ENCODE measurements around the gene TBL1X. TPM values are rescaled to one million over a fixed set of nuclear protein-coding genes. Genes with fewer than 3 reads are reported as not detected.

TBL1X gene
- total and polyA plus RNA-seq, 10 of the 15 experiments (the other 5 are each of a cell fraction or from before 2014, with no cell fraction given): 4.4 to 26.3 (median 10.6) TPM

GRCh38 chrX:9558615-9559014 is 93.8 kb downstream of the TBL1X start:
- intact Hi-C loops (cut with micrococcal nuclease; ENCODE audit: unreplicated experiment): no loop called here

More at GRCh38 chrX:9558615-9559014, 93.8 kb downstream of the TBL1X start:
- ChIA-PET SMC1A (ENCODE audit: uncharacterized antibody, unreplicated experiment) (interaction anchor here (1.0 kb wide), 2 partner anchors 10 to 63 kb away, joined by 3 read pairs; no protein-coding TSS in a partner anchor), CTCF (interaction anchor here (0.6 kb wide), 1 partner anchor 55 kb away, joined by 3 read pairs; no protein-coding TSS in a partner anchor), RAD21 (ENCODE audit: unreplicated experiment) (no interaction called here), POLR2A (no interaction called here)
- Histone ChIP-seq H3K9me3 (replicated peaks; ENCODE audit: control insufficient read depth, insufficient read depth, low read length) (no peaks in the 10 kb centered on the region), H3K27ac (ENCODE audit: control insufficient read depth, insufficient read depth) (no peak overlapping the region), H3K4me3 (no peak overlapping the region), H3K4me2 (ENCODE audit: control insufficient read depth, insufficient read depth) (no peak overlapping the region), H3K4me1 (ENCODE audit: control insufficient read depth, insufficient read depth, low read length) (no peaks in the 10 kb centered on the region), H3K36me3 (ENCODE audit: control insufficient read depth in 2 of 2, insufficient read depth in 2 of 2, low read length in 1 of 2) (no peaks in the 10 kb centered on the region), H4K20me1 (ENCODE audit: control insufficient read depth, insufficient read depth) (no peaks in the 10 kb centered on the region), H2AFZ (ENCODE audit: control insufficient read depth, low read depth, low read length) (no peak overlapping the region), H3K9ac (ENCODE audit: control insufficient read depth, insufficient read depth, low read length) (no peak overlapping the region), H3K79me2 (ENCODE audit: control insufficient read depth, insufficient read depth, low read length) (no peaks in the 10 kb centered on the region), H3K27me3 (replicated peaks in 1 of 2; ENCODE audit: control insufficient read depth in 2 of 2, insufficient read depth in 2 of 2, low read length in 1 of 2) (no peaks in the 10 kb centered on the region)
- no peak for TF ChIP-seq FOS (IDR thresholded peaks at IDR 0.05; ENCODE audit: borderline replicate concordance, extremely low read depth, insufficient read length)
- TF ChIP-seq YBX1 (IDR thresholded peaks at IDR 0.05): no peak
- TF ChIP-seq IKZF2 (IDR thresholded peaks at IDR 0.05): no peak
- TF ChIP-seq RB1 (IDR thresholded peaks at IDR 0.05; ENCODE audit: borderline replicate concordance): no peak
- no peak for TF ChIP-seq SRF (IDR thresholded peaks at IDR 0.05; ENCODE audit: low read depth in 2 of 2, low read length in 2 of 2)
- no peak for TF ChIP-seq NKRF (conservative IDR thresholded peaks at IDR 0.05)
- TF ChIP-seq CBX3 (IDR thresholded peaks at IDR 0.05; ENCODE audit: borderline replicate concordance, low read depth): no peak
- TF ChIP-seq NR2F1 (conservative IDR thresholded peaks at IDR 0.05): no peak
- no peak for TF ChIP-seq SMAD5 (IDR thresholded peaks at IDR 0.05; ENCODE audit: low read depth)
- TF ChIP-seq CREM (IDR thresholded peaks at IDR 0.05; ENCODE audit: low read depth): no peak
- TF ChIP-seq ETV6 (conservative IDR thresholded peaks at IDR 0.05 in 1 of 2, IDR thresholded peaks at IDR 0.05 in 1 of 2; ENCODE audit: borderline replicate concordance in 1 of 2, low read depth in 1 of 2): no peak
- TF ChIP-seq POLR2AphosphoS5 (IDR thresholded peaks at IDR 0.05; ENCODE audit: low read length): no peak
- TF ChIP-seq MEF2A (IDR thresholded peaks at IDR 0.05; ENCODE audit: insufficient read depth, low read depth, low read length): no peak
- TF ChIP-seq JUND (IDR thresholded peaks at IDR 0.05; ENCODE audit: low read depth, low read length): no peak
- TF ChIP-seq IKZF1 (conservative IDR thresholded peaks at IDR 0.05): no peak
- TF ChIP-seq MYB (IDR thresholded peaks at IDR 0.05; ENCODE audit: borderline replicate concordance, low read depth, low read length): no peak
- BruUV-seq (replicated peaks): no TSS peak
- WGBS (ENCODE audit: insufficient coverage, insufficient replicate concordance, low lambda C conversion rate, missing lambda C conversion rate): 40% methylated on average over 4 of the region's 4 CpGs
- FAIRE-seq (no peak), DNase-seq (ENCODE audit: low read depth, low spot score) (no peak), ATAC-seq (no peak)
- in situ Hi-C loops (cut with MboI): no loop called here

Data from GM12878 (cell line).